SK-N-MC (cell line): Measurements from ENCODE around the gene DISC1.

Experiments
- EZH2 ChIP-seq: fragments of 200-600 bp; sonication (generic); IDR thresholded peaks from one replicate; pipeline ENCODE4 v1.6.1; 2017; ENCODE audit warnings: antibody characterized with exemption
- FOXP2 ChIP-seq: optimal IDR thresholded peaks from 2 replicates; pipeline ENCODE3; 2011; ENCODE audit warnings: mild to moderate bottlenecking, moderate library complexity; ENCODE audit not compliant: insufficient read depth; ENCODE audit errors: extremely low read length, control extremely low read depth
- POLR2AphosphoS5 ChIP-seq: IDR thresholded peaks from 2 replicates; pipeline ENCODE4 v1.6.1; 2012; ENCODE audit warnings: mild to moderate bottlenecking, low read depth, low read length, borderline replicate concordance

- no peak for TF ChIP-seq EZH2
- TF ChIP-seq POLR2AphosphoS5: no peak
- no peak for TF ChIP-seq FOXP2
Observed at GRCh38 chr1:232029315-232029714, 402.7 kb downstream of the DISC1 start.
